ENCODE data around the gene EFCAB12.

Gene EFCAB12

DNA sequence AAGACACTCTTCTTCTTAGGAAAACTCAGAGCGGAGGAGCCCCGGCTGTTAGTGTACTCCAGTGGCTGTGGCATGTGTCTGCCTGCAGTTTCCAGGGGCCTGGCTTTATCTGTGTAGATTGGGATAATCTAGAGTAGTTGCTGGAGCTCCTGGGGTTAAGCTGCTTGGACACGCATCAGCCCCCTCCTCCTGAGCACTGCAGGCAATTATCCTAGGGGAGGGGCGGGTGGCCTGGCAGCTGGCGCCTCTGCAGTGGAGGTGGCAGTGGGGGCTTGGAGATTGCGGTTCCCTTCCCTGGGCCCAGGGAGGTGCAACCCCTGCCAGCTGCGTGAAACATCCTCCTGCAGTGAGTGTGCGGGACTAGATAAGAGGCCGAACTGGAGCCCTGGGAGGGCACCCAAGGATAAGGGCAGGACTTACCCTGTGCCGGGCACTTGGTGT is 68.2 kb downstream of the EFCAB12 start:
- no peak overlapping the region for H2BK12ac ChIP-seq (ENCODE audit: low read length in 2 of 2)

GRCh38 chr3:129358772-129359371 is 69.6 kb downstream of the EFCAB12 start:
- Histone ChIP-seq H2BK120ac (ENCODE audit: low read depth, low read length) (no peak overlapping the region), H3K4ac (ENCODE audit: low read depth in 1 of 2, low read length in 2 of 2) (no peak overlapping the region), H3K18ac (ENCODE audit: low read depth in 1 of 2, low read length in 2 of 2) (no peak overlapping the region), H3K36me3 (ENCODE audit: control insufficient read depth in 1 of 2, insufficient read depth in 2 of 2, low read depth in 1 of 2, low read length in 2 of 2) (no peaks in the 10 kb centered on the region), H3K4me3 (ENCODE audit: insufficient read depth in 1 of 2, low read depth in 1 of 2, low read length in 2 of 2) (no peak overlapping the region), H3K4me2 (ENCODE audit: low read length, poor library complexity, severe bottlenecking) (no peak overlapping the region), H2AFZ (ENCODE audit: low read depth, low read length) (no peak overlapping the region), H3K9me3 (ENCODE audit: control insufficient read depth, low read length) (no peaks in the 10 kb centered on the region), H2BK12ac (ENCODE audit: low read length in 2 of 2) (no peak overlapping the region), H2BK5ac (ENCODE audit: low read depth, low read length, poor library complexity, severe bottlenecking) (no peak overlapping the region), H3K27ac (ENCODE audit: low read length, poor library complexity, severe bottlenecking) (no peak overlapping the region), H3K27me3 (ENCODE audit: control insufficient read depth in 1 of 2, insufficient read depth in 1 of 2, low read length in 2 of 2) (peaks cover 1 to 40% of the 10 kb centered on the region in 2 experiments), H4K8ac (ENCODE audit: low read length) (peak overlapping the region; percentile 53), H3K9ac (ENCODE audit: low read length) (no peak overlapping the region), H3K14ac (ENCODE audit: low read length in 2 of 2) (no peak overlapping the region), H2AK5ac (ENCODE audit: low read length, severe bottlenecking) (no peak overlapping the region), H3K4me1 (ENCODE audit: control insufficient read depth, insufficient read depth, low read depth, low read length) (peaks cover 4% of the 10 kb centered on the region), H2BK15ac (ENCODE audit: low read depth, poor library complexity, severe bottlenecking) (peak overlapping the region; percentile 7), H3K23ac (ENCODE audit: low read length in 2 of 2) (no peak overlapping the region), H4K91ac (ENCODE audit: low read length) (peak overlapping the region; percentile 67), H3K79me1 (replicated peaks; ENCODE audit: low read length, poor library complexity, severe bottlenecking) (no peaks in the 10 kb centered on the region)
- 72% methylated on average over 18 of the region's 18 CpGs for WGBS
- no peak for DNase-seq

More for the DNA sequence above, 68.2 kb downstream of the EFCAB12 start:
- H3K36me3 ChIP-seq (ENCODE audit: control insufficient read depth in 1 of 2, insufficient read depth in 2 of 2, low read depth in 1 of 2, low read length in 2 of 2), result no peaks in the 10 kb centered on the region
- no peak overlapping the region for H2AFZ ChIP-seq (ENCODE audit: low read depth, low read length)
- no peaks in the 10 kb centered on the region for H3K9me3 ChIP-seq (ENCODE audit: control insufficient read depth, low read length)
- H2BK120ac ChIP-seq (ENCODE audit: low read depth, low read length), result no peak overlapping the region
- no peak overlapping the region for H3K4ac ChIP-seq (ENCODE audit: low read depth in 1 of 2, low read length in 2 of 2)
- 72% methylated on average over 10 of the region's 10 CpGs for WGBS
- no peak overlapping the region for H2BK5ac ChIP-seq (ENCODE audit: low read depth, low read length, poor library complexity, severe bottlenecking)
- no peak overlapping the region for H3K18ac ChIP-seq (ENCODE audit: low read depth in 1 of 2, low read length in 2 of 2)
- no peak overlapping the region for H3K4me3 ChIP-seq (ENCODE audit: insufficient read depth in 1 of 2, low read depth in 1 of 2, low read length in 2 of 2)
- no peak overlapping the region for H3K4me2 ChIP-seq (ENCODE audit: low read length, poor library complexity, severe bottlenecking)
- peaks cover 4% of the 10 kb centered on the region for H3K4me1 ChIP-seq (ENCODE audit: control insufficient read depth, insufficient read depth, low read depth, low read length)
- no peak overlapping the region for H3K9ac ChIP-seq (ENCODE audit: low read length)
- H4K8ac ChIP-seq (ENCODE audit: low read length), result no peak overlapping the region
- H3K27ac ChIP-seq (ENCODE audit: low read length, poor library complexity, severe bottlenecking), result no peak overlapping the region
- no peak overlapping the region for H3K23ac ChIP-seq (ENCODE audit: low read length in 2 of 2)
- H2BK15ac ChIP-seq (ENCODE audit: low read depth, poor library complexity, severe bottlenecking), result no peak overlapping the region
- no peak for DNase-seq
- H4K91ac ChIP-seq (ENCODE audit: low read length), result no peak overlapping the region
- no peak overlapping the region for H2AK5ac ChIP-seq (ENCODE audit: low read length, severe bottlenecking)
- peaks cover 0 to 33% of the 10 kb centered on the region in 2 experiments for H3K27me3 ChIP-seq (ENCODE audit: control insufficient read depth in 1 of 2, insufficient read depth in 1 of 2, low read length in 2 of 2)
- no peak overlapping the region for H3K14ac ChIP-seq (ENCODE audit: low read length in 2 of 2)
- no peaks in the 10 kb centered on the region for H3K79me1 ChIP-seq (replicated peaks; ENCODE audit: low read length, poor library complexity, severe bottlenecking)

GRCh38 chr3:129358177-129358771 is 70.2 kb downstream of the EFCAB12 start:
- no peak for DNase-seq
- Histone ChIP-seq H2BK12ac (ENCODE audit: low read length in 2 of 2) (no peak overlapping the region), H3K4me1 (ENCODE audit: control insufficient read depth, insufficient read depth, low read depth, low read length) (peaks cover 4% of the 10 kb centered on the region), H2AFZ (ENCODE audit: low read depth, low read length) (no peak overlapping the region), H3K9ac (ENCODE audit: low read length) (no peak overlapping the region), H3K4me3 (ENCODE audit: insufficient read depth in 1 of 2, low read depth in 1 of 2, low read length in 2 of 2) (no peak overlapping the region), H3K9me3 (ENCODE audit: control insufficient read depth, low read length) (no peaks in the 10 kb centered on the region), H4K8ac (ENCODE audit: low read length) (no peak overlapping the region), H3K27ac (ENCODE audit: low read length, poor library complexity, severe bottlenecking) (no peak overlapping the region), H3K4ac (ENCODE audit: low read depth in 1 of 2, low read length in 2 of 2) (no peak overlapping the region), H4K91ac (ENCODE audit: low read length) (no peak overlapping the region), H3K36me3 (ENCODE audit: control insufficient read depth in 1 of 2, insufficient read depth in 2 of 2, low read depth in 1 of 2, low read length in 2 of 2) (no peaks in the 10 kb centered on the region), H3K18ac (ENCODE audit: low read depth in 1 of 2, low read length in 2 of 2) (no peak overlapping the region), H3K79me1 (replicated peaks; ENCODE audit: low read length, poor library complexity, severe bottlenecking) (no peaks in the 10 kb centered on the region), H2AK5ac (ENCODE audit: low read length, severe bottlenecking) (no peak overlapping the region), H3K4me2 (ENCODE audit: low read length, poor library complexity, severe bottlenecking) (no peak overlapping the region), H2BK5ac (ENCODE audit: low read depth, low read length, poor library complexity, severe bottlenecking) (no peak overlapping the region), H3K27me3 (ENCODE audit: control insufficient read depth in 1 of 2, insufficient read depth in 1 of 2, low read length in 2 of 2) (peaks cover 7 to 46% of the 10 kb centered on the region in 2 experiments), H2BK15ac (ENCODE audit: low read depth, poor library complexity, severe bottlenecking) (no peak overlapping the region), H2BK120ac (ENCODE audit: low read depth, low read length) (no peak overlapping the region), H3K23ac (ENCODE audit: low read length in 2 of 2) (no peak overlapping the region), H3K14ac (ENCODE audit: low read length in 2 of 2) (no peak overlapping the region)
- WGBS, result 89% methylated on average over 13 of the region's 13 CpGs

DNA sequence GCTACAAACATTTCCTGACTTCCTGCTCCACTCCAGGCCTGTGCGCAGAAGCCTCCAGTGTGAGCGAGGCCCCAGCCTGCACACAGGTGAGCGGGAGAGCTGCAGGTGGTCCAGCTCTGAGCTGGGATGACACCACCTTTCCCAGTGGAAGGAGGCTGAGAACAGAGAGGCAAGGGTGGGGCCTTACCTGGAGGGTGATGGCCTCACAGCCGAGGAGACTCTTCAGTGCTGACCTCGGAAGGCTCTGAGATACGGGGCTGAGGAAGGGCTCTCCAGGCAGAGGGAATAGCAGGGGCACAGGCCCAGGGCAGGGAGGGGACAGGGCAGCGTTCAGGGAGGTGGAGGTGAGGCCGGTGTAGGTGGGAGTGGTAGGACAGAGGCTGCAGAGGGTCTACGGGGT is 70.8 kb downstream of the EFCAB12 start:
- Histone ChIP-seq H2BK120ac (ENCODE audit: low read depth, low read length) (no peak overlapping the region), H3K36me3 (ENCODE audit: control insufficient read depth in 1 of 2, insufficient read depth in 2 of 2, low read depth in 1 of 2, low read length in 2 of 2) (no peaks in the 10 kb centered on the region)
- 88% methylated on average over 7 of the region's 9 CpGs for WGBS

More for the DNA sequence above, 70.8 kb downstream of the EFCAB12 start:
- Histone ChIP-seq H2BK15ac (ENCODE audit: low read depth, poor library complexity, severe bottlenecking) (no peak overlapping the region), H3K4me2 (ENCODE audit: low read length, poor library complexity, severe bottlenecking) (no peak overlapping the region), H3K4me1 (ENCODE audit: control insufficient read depth, insufficient read depth, low read depth, low read length) (peaks cover 4% of the 10 kb centered on the region), H3K18ac (ENCODE audit: low read depth in 1 of 2, low read length in 2 of 2) (no peak overlapping the region), H3K27me3 (ENCODE audit: control insufficient read depth in 1 of 2, insufficient read depth in 1 of 2, low read length in 2 of 2) (peaks cover 11 to 53% of the 10 kb centered on the region in 2 experiments), H4K8ac (ENCODE audit: low read length) (no peak overlapping the region), H3K27ac (ENCODE audit: low read length, poor library complexity, severe bottlenecking) (no peak overlapping the region), H3K4ac (ENCODE audit: low read depth in 1 of 2, low read length in 2 of 2) (no peak overlapping the region), H3K4me3 (ENCODE audit: insufficient read depth in 1 of 2, low read depth in 1 of 2, low read length in 2 of 2) (no peak overlapping the region), H2BK5ac (ENCODE audit: low read depth, low read length, poor library complexity, severe bottlenecking) (no peak overlapping the region), H4K91ac (ENCODE audit: low read length) (no peak overlapping the region), H3K14ac (ENCODE audit: low read length in 2 of 2) (no peak overlapping the region), H2AK5ac (ENCODE audit: low read length, severe bottlenecking) (no peak overlapping the region), H3K79me1 (replicated peaks; ENCODE audit: low read length, poor library complexity, severe bottlenecking) (no peaks in the 10 kb centered on the region), H3K9me3 (ENCODE audit: control insufficient read depth, low read length) (no peaks in the 10 kb centered on the region), H2AFZ (ENCODE audit: low read depth, low read length) (no peak overlapping the region), H3K9ac (ENCODE audit: low read length) (no peak overlapping the region), H2BK12ac (ENCODE audit: low read length in 2 of 2) (no peak overlapping the region), H3K23ac (ENCODE audit: low read length in 2 of 2) (no peak overlapping the region)
- DNase-seq, result no peak
